ENCODE data around the gene APBB1.
"Not testable (repeated sequence)": the region's sequence is repeated elsewhere in the genome, so short reads cannot be mapped to it uniquely, and the experiment has no call there.

APBB1 gene

DNA sequence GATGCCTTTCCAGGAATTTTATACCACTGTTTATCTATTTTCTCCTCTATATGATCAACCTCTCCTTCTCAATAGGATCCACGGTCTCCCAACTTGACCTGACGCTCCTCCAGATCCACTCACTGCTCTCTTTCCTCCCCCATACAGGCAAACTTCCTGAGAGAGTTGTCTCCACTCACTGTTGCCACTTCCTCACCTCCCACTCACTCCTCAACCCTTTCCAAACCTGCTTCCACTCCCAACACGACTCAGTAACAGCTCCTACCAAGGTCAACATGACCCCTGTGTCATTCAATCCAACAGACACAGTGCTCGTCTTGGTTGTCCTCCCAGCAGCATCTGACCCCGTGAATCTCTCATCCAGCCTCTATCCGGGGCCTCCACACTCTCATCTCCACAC lies 3.1 kb downstream of the APBB1 start:
- DNase-seq, result no peak

GRCh38 chr11:6414874-6415328 lies 4.0 kb downstream of the APBB1 start:
- no peak for DNase-seq

- DNase-seq, result no peak
Measured at GRCh38 chr11:6413791-6414201, 5.1 kb downstream of the APBB1 start.

GRCh38 chr11:6411594-6412031 lies 7.3 kb downstream of the APBB1 start:
- no peak for DNase-seq

- no peak for DNase-seq
Measured at GRCh38 chr11:6410695-6411430, 8.0 kb downstream of the APBB1 start.

DNA sequence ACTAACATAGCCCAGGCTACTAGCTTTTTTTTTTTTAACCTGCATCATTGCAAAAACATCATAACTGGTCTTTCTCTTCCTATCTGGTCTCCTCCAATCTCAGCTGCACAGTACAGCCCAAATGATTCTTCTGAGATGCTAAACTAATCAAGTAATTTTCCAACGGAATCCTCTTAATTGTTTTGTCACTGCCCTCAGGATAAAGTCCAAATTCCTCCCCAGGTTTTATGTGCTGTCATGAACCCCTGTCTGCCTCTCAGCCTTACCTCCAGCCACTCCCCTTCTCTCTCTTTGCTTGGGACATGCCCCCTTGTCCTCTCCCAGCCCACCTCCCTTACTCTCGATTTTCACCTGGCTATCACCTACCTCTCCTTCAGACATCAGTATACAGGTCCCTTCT lies 12.5 kb downstream of the APBB1 start:
- DNase-seq, result no peak

DNA sequence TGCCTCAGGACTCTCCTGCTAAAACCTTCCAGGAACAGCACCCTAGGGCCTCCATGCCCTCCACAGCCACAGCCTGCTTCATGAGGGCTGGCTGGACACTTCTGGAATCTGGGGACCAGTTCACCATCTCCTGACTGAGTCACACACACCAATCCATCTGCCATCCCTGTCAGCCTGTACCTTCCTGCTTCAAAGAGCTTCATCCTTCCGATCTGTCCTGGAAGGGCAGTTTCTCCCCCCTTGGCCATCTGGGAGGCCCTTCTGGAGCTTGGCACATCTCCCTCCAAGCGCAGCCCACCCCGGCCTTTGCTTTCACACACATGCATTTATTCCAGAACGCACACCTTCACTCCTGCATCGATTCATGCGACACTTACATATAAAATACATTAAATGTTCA lies 13.0 kb downstream of the APBB1 start:
- no peak for DNase-seq

DNA sequence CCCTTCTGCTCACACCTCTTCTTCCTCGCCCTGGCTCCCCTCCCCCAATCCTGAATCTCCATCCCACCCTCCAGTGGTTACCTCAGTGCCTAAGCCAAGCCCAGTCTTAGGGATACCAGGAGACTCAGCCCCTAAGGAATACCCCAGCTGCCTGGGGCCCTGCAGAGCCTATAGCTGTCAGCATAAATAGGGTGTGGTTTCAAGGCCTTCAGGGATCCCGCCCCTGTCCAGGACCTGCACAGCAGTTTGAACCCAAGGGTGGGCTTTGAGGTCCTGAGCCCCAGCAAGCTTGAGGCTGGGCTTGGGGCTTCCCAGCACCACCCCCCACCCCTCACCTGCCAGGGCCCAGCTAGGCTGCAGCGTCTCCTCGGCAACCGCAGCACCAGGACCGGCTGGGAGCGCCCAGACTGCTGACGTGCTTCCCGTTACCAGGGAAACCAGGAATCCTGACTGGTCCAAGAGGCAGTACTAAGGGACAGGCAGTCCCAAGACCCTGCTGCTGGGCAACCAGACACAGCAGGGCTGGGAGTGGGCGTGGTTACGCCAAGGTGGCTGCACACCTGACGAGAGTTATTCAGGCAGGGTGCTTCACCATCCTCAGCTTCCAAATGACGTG lies 13.7 kb downstream of the APBB1 start:
- DNase-seq, result no peak

GRCh38 chr11:6404342-6405051 lies 14.4 kb downstream of the APBB1 start:
- no peak for DNase-seq

- no peak for DNase-seq
Measured at GRCh38 chr11:6403539-6403938, 15.4 kb downstream of the APBB1 start.

DNA sequence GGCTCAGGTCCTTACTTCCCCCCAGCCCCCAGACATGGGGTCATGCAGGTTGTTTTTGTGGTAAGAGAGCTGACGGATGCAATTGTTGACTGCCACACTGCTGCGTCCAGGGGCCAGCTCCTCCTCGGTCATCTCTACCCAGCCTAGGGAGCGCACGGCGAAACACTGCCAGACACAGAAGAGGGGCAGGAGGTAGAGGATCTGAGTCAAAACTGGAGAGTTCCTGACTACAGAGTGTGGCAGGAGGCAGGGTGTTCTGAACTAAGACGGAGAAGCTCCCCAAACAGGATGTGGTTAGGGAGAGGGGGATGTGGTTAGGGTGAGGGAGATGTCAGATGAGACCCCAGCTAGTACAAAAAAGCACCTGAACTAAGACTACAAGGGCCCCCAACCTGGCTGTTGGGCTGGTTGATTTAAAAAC lies 16.3 kb downstream of the APBB1 start:
- DNase-seq, result peak; percentile 80

GRCh38 chr11:6402061-6402470 lies 16.8 kb downstream of the APBB1 start:
- no peak for DNase-seq

GRCh38 chr11:6401464-6401863 lies 17.4 kb downstream of the APBB1 start:
- DNase-seq, result no peak

DNA sequence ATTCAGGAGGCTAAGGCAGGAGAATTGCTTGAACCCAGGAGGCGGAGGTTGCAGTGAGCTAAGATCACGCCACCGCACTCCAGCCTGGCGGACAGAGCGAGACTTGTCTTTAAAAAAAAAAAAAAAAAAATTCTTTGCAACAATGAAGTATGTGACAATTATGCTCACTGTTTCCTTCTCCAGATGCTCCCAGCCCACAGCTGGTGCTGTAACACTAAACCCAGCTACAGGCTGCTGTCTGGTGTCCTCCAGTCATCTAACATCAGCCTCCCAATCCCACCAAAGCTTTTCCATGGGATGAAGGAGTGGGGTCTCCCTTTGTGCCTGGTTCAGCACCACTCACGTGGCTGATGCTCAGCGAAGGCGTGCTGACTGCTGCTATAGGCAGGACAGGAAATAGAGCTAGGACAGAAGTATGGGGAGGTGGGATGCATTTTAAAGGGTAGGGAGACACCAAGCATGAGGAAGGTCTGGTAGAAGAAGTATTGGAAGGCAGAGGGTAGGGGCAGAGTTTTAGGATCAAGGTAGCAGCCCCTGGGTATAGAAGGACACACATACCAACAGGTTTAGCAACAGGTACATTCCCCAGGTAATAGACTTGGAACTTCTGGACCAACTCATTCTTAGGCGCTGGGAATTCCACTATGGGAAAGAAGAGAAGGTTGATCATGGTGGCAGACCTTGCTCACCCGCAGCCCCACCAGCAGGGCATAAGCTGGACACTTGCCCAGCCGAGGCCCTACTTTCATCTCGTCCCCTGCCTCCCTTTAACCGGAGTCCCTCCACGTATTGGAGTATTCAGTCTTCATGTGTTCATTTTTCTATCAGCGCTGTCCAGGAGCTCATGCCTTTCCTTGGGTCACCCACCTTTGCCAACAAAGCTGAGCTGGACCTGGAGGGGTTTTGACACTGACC lies 18.2 kb downstream of the APBB1 start:
- no peak for DNase-seq

DNA sequence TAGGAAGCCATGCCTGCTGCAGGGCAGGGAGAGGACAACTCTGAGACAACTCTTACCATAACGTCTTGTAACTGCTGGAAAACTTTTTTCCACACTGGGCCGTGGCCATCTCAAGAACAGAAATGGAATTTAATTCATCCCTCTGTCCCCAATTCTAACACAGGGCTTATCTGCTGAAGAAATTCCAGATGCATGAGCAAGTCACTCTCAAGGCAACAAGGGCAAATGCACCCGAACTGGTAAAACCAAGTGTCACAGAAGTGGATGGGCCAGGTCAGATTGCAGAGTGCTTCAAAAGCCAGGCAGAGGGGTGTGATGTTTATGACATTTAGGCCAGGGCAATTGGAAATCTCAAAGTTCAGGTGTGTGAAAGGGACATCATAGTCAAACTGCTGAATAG lies 21.3 kb downstream of the APBB1 start:
- no peak for DNase-seq

- no peak for DNase-seq
Measured at GRCh38 chr11:6397156-6397555, 21.7 kb downstream of the APBB1 start.

- no peak for DNase-seq
Measured at GRCh38 chr11:6395470-6396060, 23.3 kb downstream of the APBB1 start.

- no peak for DNase-seq
Measured at GRCh38 chr11:6393989-6394670, 24.8 kb downstream of the APBB1 start.

DNA sequence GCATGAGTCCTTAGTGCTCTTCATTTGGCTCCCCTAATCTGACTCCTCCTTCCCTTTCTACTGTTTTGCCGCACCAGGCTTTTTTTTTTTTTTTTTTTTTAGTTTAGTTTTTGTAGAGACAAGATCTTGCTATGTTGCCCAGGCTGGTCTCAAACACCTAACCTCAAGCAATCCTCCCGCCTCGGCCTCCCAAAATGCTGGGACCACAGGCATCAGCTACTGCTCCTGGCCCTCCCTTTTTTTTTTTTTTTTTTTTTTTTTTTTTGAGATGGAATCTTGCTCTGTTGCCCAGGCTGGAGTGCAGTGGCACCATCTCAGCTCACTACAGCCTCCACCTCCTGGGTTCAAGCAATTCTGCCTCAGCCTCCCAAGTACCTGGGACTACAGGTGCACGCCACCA lies 26.6 kb downstream of the APBB1 start:
- not testable (repeated sequence) for DNase-seq

DNA sequence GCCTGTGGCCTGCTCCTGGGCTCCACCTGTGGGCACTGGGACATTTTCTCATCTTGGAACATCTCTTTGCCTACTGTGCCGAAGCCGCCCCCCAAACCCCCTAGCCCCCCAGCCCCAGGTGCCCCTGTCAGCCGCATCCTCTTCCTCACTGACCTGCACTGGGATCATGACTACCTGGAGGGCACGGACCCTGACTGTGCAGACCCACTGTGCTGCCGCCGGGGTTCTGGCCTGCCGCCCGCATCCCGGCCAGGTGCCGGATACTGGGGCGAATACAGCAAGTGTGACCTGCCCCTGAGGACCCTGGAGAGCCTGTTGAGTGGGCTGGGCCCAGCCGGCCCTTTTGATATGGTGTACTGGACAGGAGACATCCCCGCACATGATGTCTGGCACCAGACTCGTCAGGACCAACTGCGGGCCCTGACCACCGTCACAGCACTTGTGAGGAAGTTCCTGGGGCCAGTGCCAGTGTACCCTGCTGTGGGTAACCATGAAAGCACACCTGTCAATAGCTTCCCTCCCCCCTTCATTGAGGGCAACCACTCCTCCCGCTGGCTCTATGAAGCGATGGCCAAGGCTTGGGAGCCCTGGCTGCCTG lies 27.3 kb downstream of the APBB1 start:
- DNase-seq, result no peak

- peak; percentile 25 for DNase-seq
Measured at GRCh38 chr11:6390718-6391469, 28.0 kb downstream of the APBB1 start.

Data from hematopoietic multipotent progenitor cell treated with erythropoietin and hydrocortisone succinate and interleukin-3 and kit ligand, for 4 days (in vitro differentiated cells).